HEK293T (cell line): Measurements from ENCODE around the gene PBX4.

Source experiments
- CTCF ChIA-PET: fragments of 350-600 bp; formaldehyde crosslinking; extraction: SDS; loops from one replicate; lab custom pipeline; 2021; ENCODE audit warnings: antibody characterized with exemption, inconsistent platforms; lab: Yijun Ruan, JAX
- POLR2A ChIA-PET: fragments of 350-600 bp; formaldehyde crosslinking; extraction: SDS; loops from one replicate; lab custom pipeline; 2020; ENCODE audit warnings: antibody characterized with exemption, inconsistent platforms; lab: Yijun Ruan, JAX
- DNase-seq: peaks from one replicate; pipeline ENCODE4 v3.0.0; 2012; ENCODE audit warnings: mixed read lengths; ENCODE audit errors: extremely low spot score
- ARNT ChIP-seq: fragments of 450-650 bp; IDR thresholded peaks from 2 replicates; pipeline ENCODE4 v1.6.1; 2017; ENCODE audit warnings: mild to moderate bottlenecking
- BHLHE40 ChIP-seq: fragments of 450-650 bp; IDR thresholded peaks from 2 replicates; pipeline ENCODE4 v1.6.1; 2016; ENCODE audit warnings: mild to moderate bottlenecking, moderate library complexity, borderline replicate concordance
- CTBP1 ChIP-seq: fragments of 450-650 bp; IDR thresholded peaks from 2 replicates; pipeline ENCODE4 v1.6.1; 2016; ENCODE audit warnings: borderline replicate concordance
- ELF4 ChIP-seq: fragments of 450-650 bp; IDR thresholded peaks from 2 replicates; pipeline ENCODE4 v1.6.1; 2017; ENCODE audit warnings: antibody characterized with exemption
- FOXA1 ChIP-seq: fragments of 450-650 bp; IDR thresholded peaks from 2 replicates; pipeline ENCODE4 v1.6.1; 2016; ENCODE audit warnings: mild to moderate bottlenecking
- FOXK2 ChIP-seq: fragments of 450-650 bp; IDR thresholded peaks from 2 replicates; pipeline ENCODE4 v1.6.1; 2016; ENCODE audit warnings: mild to moderate bottlenecking
- FOXM1 ChIP-seq: fragments of 450-650 bp; IDR thresholded peaks from 2 replicates; pipeline ENCODE4 v1.6.1; 2017; ENCODE audit warnings: mild to moderate bottlenecking, borderline replicate concordance
- HDGF ChIP-seq: fragments of 450-650 bp; IDR thresholded peaks from 2 replicates; pipeline ENCODE4 v1.6.1; 2017; ENCODE audit warnings: antibody characterized with exemption, borderline replicate concordance
- L3MBTL2 ChIP-seq: fragments of 450-650 bp; conservative IDR thresholded peaks from 2 replicates; pipeline ENCODE4 v1.6.1; 2016; ENCODE audit warnings: mild to moderate bottlenecking
- LEF1 ChIP-seq: fragments of 450-650 bp; IDR thresholded peaks from 2 replicates; pipeline ENCODE4 v1.6.1; 2017; ENCODE audit warnings: mild to moderate bottlenecking, borderline replicate concordance
- NFRKB ChIP-seq: fragments of 450-650 bp; IDR thresholded peaks from 2 replicates; pipeline ENCODE4 v1.6.1; 2016; ENCODE audit warnings: mild to moderate bottlenecking, moderate library complexity
- PKNOX1 ChIP-seq: fragments of 450-650 bp; IDR thresholded peaks from 2 replicates; pipeline ENCODE4 v1.6.1; 2016
- SP1 ChIP-seq: fragments of 450-650 bp; IDR thresholded peaks from 2 replicates; pipeline ENCODE4 v1.6.1; 2017
- SUZ12 ChIP-seq: fragments of 450-650 bp; IDR thresholded peaks from 2 replicates; pipeline ENCODE4 v1.6.1; 2016; ENCODE audit warnings: mild to moderate bottlenecking
- TARDBP ChIP-seq: fragments of 450-650 bp; IDR thresholded peaks from 2 replicates; pipeline ENCODE4 v1.6.1; 2016
- ZNF384 ChIP-seq: fragments of 450-650 bp; IDR thresholded peaks from 2 replicates; pipeline ENCODE4 v1.6.1; 2016

PBX4 gene

GRCh38 chr19:19524053-19524452, 94.4 kb downstream of the PBX4 start:
- TF ChIP-seq PKNOX1 (no peak), SUZ12 (no peak), FOXM1 (no peak), FOXA1 (no peak), SP1 (no peak), HDGF (no peak), CTBP1 (no peak), ZNF384 (no peak), TARDBP (no peak), FOXK2 (no peak), BHLHE40 (no peak), L3MBTL2 (no peak), NFRKB (no peak), ELF4 (no peak), LEF1 (no peak), ARNT (no peak)
- POLR2A ChIA-PET: no interaction called here
- no peak for DNase-seq
- CTCF ChIA-PET: no interaction called here

GRCh38 chr19:19523177-19523576, 95.3 kb downstream of the PBX4 start:
- POLR2A ChIA-PET: no interaction called here
- no peak for DNase-seq
- TF ChIP-seq ELF4: no peak
- TF ChIP-seq HDGF: no peak
- TF ChIP-seq SUZ12: no peak
- TF ChIP-seq FOXM1: no peak
- TF ChIP-seq LEF1: no peak
- no peak for TF ChIP-seq ARNT
- no peak for TF ChIP-seq BHLHE40
- no peak for TF ChIP-seq ZNF384
- no peak for TF ChIP-seq TARDBP
- no peak for TF ChIP-seq CTBP1
- CTCF ChIA-PET: no interaction called here

- no peak for TF ChIP-seq FOXM1
- no peak for TF ChIP-seq FOXA1
- TF ChIP-seq LEF1: no peak
- ChIA-PET POLR2A (no interaction called here), CTCF (no interaction called here)
- no peak for DNase-seq
These were observed 97.5 kb downstream of the PBX4 start for GRCh38 chr19:19520989-19521388.

- DNase-seq: no peak
- CTCF ChIA-PET: no interaction called here
- POLR2A ChIA-PET: interaction anchor here (2.3 kb wide), 1 partner anchor 13 kb away, joined by 6 read pairs; no protein-coding TSS in a partner anchor
- TF ChIP-seq ARNT: no peak
- no peak for TF ChIP-seq LEF1
- TF ChIP-seq ZNF384: no peak
- TF ChIP-seq SP1: no peak
- TF ChIP-seq FOXK2: no peak
- TF ChIP-seq L3MBTL2: no peak
- no peak for TF ChIP-seq CTBP1
- no peak for TF ChIP-seq SUZ12
- no peak for TF ChIP-seq NFRKB
- no peak for TF ChIP-seq BHLHE40
- TF ChIP-seq FOXA1: no peak
- no peak for TF ChIP-seq HDGF
- no peak for TF ChIP-seq FOXM1
These were observed 101.3 kb downstream of the PBX4 start for GRCh38 chr19:19517235-19517619.

GRCh38 chr19:19515642-19516519, 102.6 kb downstream of the PBX4 start, which contains the start of gene NDUFA13:
TSS of gene NDUFA13 (plus strand) at chr19:19516225. CDS start at chr19:19516239, 14 bp downstream.
- TF ChIP-seq ELF4 (peak; percentile 99), L3MBTL2 (peak; percentile 74), ARNT (no peak), NFRKB (peak; percentile 46; the same call in 1 of the 2 replicates)
- ChIA-PET POLR2A (interaction anchor here (0.7 to 2.3 kb wide), 12 partner anchors 9 to 346 kb away, joined by 3 to 7 read pairs (median 4); partner anchors contain the start of genes GATAD2A and MEF2B), CTCF (no interaction called here)
- DNase-seq: peak; percentile 94

GRCh38 chr19:19514881-19515641, 103.4 kb downstream of the PBX4 start, which contains the start of gene TSSK6:
TSS of gene TSSK6 (minus strand) at chr19:19515548. CDS start at chr19:19515427, 121 bp downstream.
- CTCF ChIA-PET: no interaction called here

More at GRCh38 chr19:19514881-19515641, 103.4 kb downstream of the PBX4 start, which contains the start of gene TSSK6:
- POLR2A ChIA-PET: interaction anchor here (0.6 to 2.3 kb wide), 13 partner anchors 9 to 345 kb away, joined by 3 to 7 read pairs (median 5); partner anchors contain the start of genes GATAD2A and MEF2B
- DNase-seq: no peak
- TF ChIP-seq PKNOX1: no peak
- no peak for TF ChIP-seq FOXK2
- TF ChIP-seq LEF1: no peak
- TF ChIP-seq FOXM1: no peak
- TF ChIP-seq ZNF384: no peak
- TF ChIP-seq SUZ12: no peak
- no peak for TF ChIP-seq FOXA1
- TF ChIP-seq BHLHE40: no peak
- TF ChIP-seq L3MBTL2: no peak
- TF ChIP-seq TARDBP: no peak
